WTC11 (cell line): ENCODE data around the gene SGIP1. TPM values are rescaled to one million over a fixed set of nuclear protein-coding genes. Genes with fewer than 3 reads are reported as not detected.

Source experiments
- ATAC-seq: fragments of 200-7000 bp; cut with Tn5 transposase; 2 replicates; pipeline ENCODE4 v1.10.0; 2021; ENCODE audit warnings: mild to moderate bottlenecking, moderate library complexity
- CTCF ChIA-PET: fragments of 300-600 bp; sonication (Branson Sonifier 250); formaldehyde crosslinking; loops from one replicate; lab custom pipeline; 2021; ENCODE audit warnings: antibody characterized with exemption; lab: Charles Lee
- POLR2A ChIA-PET: fragments of 350-600 bp; sonication (Branson Sonifier 250); formaldehyde crosslinking; loops from one replicate; lab custom pipeline; 2021; ENCODE audit warnings: antibody characterized with exemption; lab: Charles Lee
- DNase-seq: peaks from one replicate; pipeline ENCODE4 v3.0.0; 2021; ENCODE audit warnings: low spot score
- H3K27ac Mint-ChIP-seq: 2 replicates; pipeline ENCODE4 v1.8.0; 2021; ENCODE audit warnings: mixed read lengths
- H3K27me3 Mint-ChIP-seq: 2 replicates; pipeline ENCODE4 v1.8.0; 2021; ENCODE audit warnings: low read depth, mild to moderate bottlenecking, moderate library complexity, mixed read lengths
- H3K36me3 Mint-ChIP-seq: 2 replicates; pipeline ENCODE4 v1.8.0; 2021; ENCODE audit warnings: mixed read lengths
- H3K4me1 Mint-ChIP-seq: 2 replicates; pipeline ENCODE4 v1.8.0; 2022; ENCODE audit warnings: mixed read lengths
- H3K4me3 Mint-ChIP-seq: 2 replicates; pipeline ENCODE4 v1.8.0; 2021; ENCODE audit warnings: mild to moderate bottlenecking, moderate library complexity, mixed read lengths
- H3K9me3 Mint-ChIP-seq: 2 replicates; pipeline ENCODE4 v1.8.0; 2021; ENCODE audit warnings: mixed read lengths
- AR ChIP-seq: fragments of 250-450 bp; sonication (Bioruptor Pico); IDR thresholded peaks from 2 replicates; pipeline ENCODE4 v1.9.0; 2021; ENCODE audit warnings: mild to moderate bottlenecking
- ATF1 ChIP-seq: sonication (generic); formaldehyde crosslinking; IDR thresholded peaks from 2 replicates; pipeline ENCODE4 v1.8.1; 2023; ENCODE audit warnings: mild to moderate bottlenecking, moderate library complexity, missing genetic modification reagents
- FOXJ3 ChIP-seq: sonication (generic); formaldehyde crosslinking; IDR thresholded peaks from 2 replicates; pipeline ENCODE4 v1.9.0; 2021; ENCODE audit warnings: missing genetic modification reagents, mild to moderate bottlenecking, borderline replicate concordance
- FOXP1 ChIP-seq: sonication (generic); formaldehyde crosslinking; IDR thresholded peaks from 2 replicates; pipeline ENCODE4 v1.8.0; 2022; ENCODE audit warnings: missing genetic modification reagents, mild to moderate bottlenecking, moderate library complexity, borderline replicate concordance
- GRHL2 ChIP-seq: fragments of 250-450 bp; sonication (Bioruptor Pico); IDR thresholded peaks from 2 replicates; pipeline ENCODE4 v1.8.0; 2022; ENCODE audit warnings: mild to moderate bottlenecking, moderate library complexity; ENCODE audit not compliant: insufficient replicate concordance, severe bottlenecking
- GTF2I ChIP-seq: fragments of 250-450 bp; sonication (Bioruptor Pico); conservative IDR thresholded peaks from 2 replicates; pipeline ENCODE4 v1.4.0; 2021; ENCODE audit warnings: mild to moderate bottlenecking
- NFATC4 ChIP-seq: fragments of 250-450 bp; sonication (Bioruptor Pico); IDR thresholded peaks from 2 replicates; pipeline ENCODE4 v1.9.0; 2021; ENCODE audit warnings: mild to moderate bottlenecking
- SMAD4 ChIP-seq: sonication (generic); formaldehyde crosslinking; IDR thresholded peaks from 2 replicates; pipeline ENCODE4 v1.8.0; 2022; ENCODE audit warnings: mild to moderate bottlenecking, missing genetic modification reagents
- SP1 ChIP-seq: sonication (generic); formaldehyde crosslinking; conservative IDR thresholded peaks from 2 replicates; pipeline ENCODE4 v1.8.1; 2022; ENCODE audit warnings: missing genetic modification reagents
- TEAD1 ChIP-seq: sonication (generic); formaldehyde crosslinking; IDR thresholded peaks from 2 replicates; pipeline ENCODE4 v1.8.0; 2022; ENCODE audit warnings: mild to moderate bottlenecking, missing genetic modification reagents
- TP53 ChIP-seq: sonication (generic); formaldehyde crosslinking; IDR thresholded peaks from 2 replicates; pipeline ENCODE4 v1.8.1; 2023; ENCODE audit warnings: mild to moderate bottlenecking, missing genetic modification reagents
- ZBTB43 ChIP-seq: sonication (generic); formaldehyde crosslinking; IDR thresholded peaks from 2 replicates; pipeline ENCODE4 v1.8.1; 2023; ENCODE audit warnings: mild to moderate bottlenecking, missing genetic modification reagents
- ZNF138 ChIP-seq: sonication (generic); formaldehyde crosslinking; conservative IDR thresholded peaks from 2 replicates; pipeline ENCODE4 v1.8.1; 2022; ENCODE audit warnings: mild to moderate bottlenecking, moderate library complexity, missing genetic modification reagents
- ZNF232 ChIP-seq: sonication (generic); formaldehyde crosslinking; IDR thresholded peaks from 2 replicates; pipeline ENCODE4 v1.8.0; 2022; ENCODE audit warnings: mild to moderate bottlenecking, missing genetic modification reagents
- ZNF317 ChIP-seq: sonication (generic); formaldehyde crosslinking; IDR thresholded peaks from 2 replicates; pipeline ENCODE4 v1.8.1; 2023; ENCODE audit warnings: low read depth, mild to moderate bottlenecking, moderate library complexity, missing genetic modification reagents, borderline replicate concordance
- ZNF416 ChIP-seq: fragments of 250-450 bp; sonication (Bioruptor Pico); IDR thresholded peaks from 2 replicates; pipeline ENCODE4 v1.9.0; 2021; ENCODE audit warnings: mild to moderate bottlenecking, inconsistent platforms
- ZNF512 ChIP-seq: sonication (generic); formaldehyde crosslinking; IDR thresholded peaks from 2 replicates; pipeline ENCODE4 v1.8.1; 2022; ENCODE audit warnings: missing genetic modification reagents, borderline replicate concordance
- total RNA-seq: library from RNA; stranded (reverse); gene quantifications from 3 replicates; pipeline ENCODE4 v1.2.3, GENCODE V29; 2021
- TF ChIP-seq, protein P1 (sequence below): fragments of 200-600 bp; IDR thresholded peaks from 2 replicates; pipeline ENCODE4 v1.8.0; 2022; ENCODE audit warnings: antibody characterized with exemption
- TF ChIP-seq, protein P2 (sequence below): sonication (generic); formaldehyde crosslinking; IDR thresholded peaks from 2 replicates; pipeline ENCODE4 v1.8.1; 2022; ENCODE audit warnings: mild to moderate bottlenecking, missing genetic modification reagents, moderate library complexity, borderline replicate concordance
- TF ChIP-seq, protein P3 (sequence below): fragments of 250-450 bp; sonication (Bioruptor Pico); IDR thresholded peaks from 2 replicates; pipeline ENCODE4 v1.9.0; 2021; ENCODE audit warnings: mild to moderate bottlenecking

The SGIP1 gene
- total RNA-seq, 1 experiment from 2014 or later, result 3.9 TPM

DNA sequence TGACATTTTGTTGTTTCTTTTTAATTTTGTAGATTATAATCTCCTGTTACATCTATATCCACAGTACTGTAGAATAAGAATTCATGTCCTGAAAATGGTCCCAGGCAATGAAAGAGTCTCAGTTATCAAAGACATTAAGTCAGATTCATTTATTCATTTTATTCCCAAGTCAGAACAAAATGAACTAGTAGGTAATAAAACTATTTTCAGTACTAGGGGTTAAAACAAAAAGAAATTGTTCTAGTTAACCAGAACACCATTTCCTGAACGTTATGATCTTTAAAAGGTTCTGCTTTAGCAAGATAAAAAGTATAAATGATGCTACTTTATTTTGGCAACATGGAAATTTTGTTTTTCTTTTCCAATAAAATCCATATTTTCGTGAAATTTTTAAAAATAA lies 211.5 kb downstream of the SGIP1 start:
- H3K36me3 Mint-ChIP-seq, result no peaks in the 10 kb centered on the region
- peaks cover 3% of the 10 kb centered on the region; the same call in 1 of the 2 replicates for H3K27me3 Mint-ChIP-seq
- H3K4me3 Mint-ChIP-seq, result no peak overlapping the region
- CTCF ChIA-PET, result no interaction called here
- no peak for TF ChIP-seq AR (CRISPR knock-in tag)
- TF ChIP-seq, protein P1, sequence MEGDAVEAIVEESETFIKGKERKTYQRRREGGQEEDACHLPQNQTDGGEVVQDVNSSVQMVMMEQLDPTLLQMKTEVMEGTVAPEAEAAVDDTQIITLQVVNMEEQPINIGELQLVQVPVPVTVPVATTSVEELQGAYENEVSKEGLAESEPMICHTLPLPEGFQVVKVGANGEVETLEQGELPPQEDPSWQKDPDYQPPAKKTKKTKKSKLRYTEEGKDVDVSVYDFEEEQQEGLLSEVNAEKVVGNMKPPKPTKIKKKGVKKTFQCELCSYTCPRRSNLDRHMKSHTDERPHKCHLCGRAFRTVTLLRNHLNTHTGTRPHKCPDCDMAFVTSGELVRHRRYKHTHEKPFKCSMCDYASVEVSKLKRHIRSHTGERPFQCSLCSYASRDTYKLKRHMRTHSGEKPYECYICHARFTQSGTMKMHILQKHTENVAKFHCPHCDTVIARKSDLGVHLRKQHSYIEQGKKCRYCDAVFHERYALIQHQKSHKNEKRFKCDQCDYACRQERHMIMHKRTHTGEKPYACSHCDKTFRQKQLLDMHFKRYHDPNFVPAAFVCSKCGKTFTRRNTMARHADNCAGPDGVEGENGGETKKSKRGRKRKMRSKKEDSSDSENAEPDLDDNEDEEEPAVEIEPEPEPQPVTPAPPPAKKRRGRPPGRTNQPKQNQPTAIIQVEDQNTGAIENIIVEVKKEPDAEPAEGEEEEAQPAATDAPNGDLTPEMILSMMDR, result no peak
- no peak for TF ChIP-seq FOXP1
- TF ChIP-seq ZNF317 (CRISPR knock-in tag), result no peak
- TF ChIP-seq SMAD4 (CRISPR knock-in tag), result no peak
- TF ChIP-seq ZNF416 (CRISPR knock-in tag), result no peak
- TF ChIP-seq TP53, result no peak
- TF ChIP-seq, protein P2, sequence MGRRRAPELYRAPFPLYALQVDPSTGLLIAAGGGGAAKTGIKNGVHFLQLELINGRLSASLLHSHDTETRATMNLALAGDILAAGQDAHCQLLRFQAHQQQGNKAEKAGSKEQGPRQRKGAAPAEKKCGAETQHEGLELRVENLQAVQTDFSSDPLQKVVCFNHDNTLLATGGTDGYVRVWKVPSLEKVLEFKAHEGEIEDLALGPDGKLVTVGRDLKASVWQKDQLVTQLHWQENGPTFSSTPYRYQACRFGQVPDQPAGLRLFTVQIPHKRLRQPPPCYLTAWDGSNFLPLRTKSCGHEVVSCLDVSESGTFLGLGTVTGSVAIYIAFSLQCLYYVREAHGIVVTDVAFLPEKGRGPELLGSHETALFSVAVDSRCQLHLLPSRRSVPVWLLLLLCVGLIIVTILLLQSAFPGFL (CRISPR knock-in tag), result no peak
- TF ChIP-seq, protein P3, sequence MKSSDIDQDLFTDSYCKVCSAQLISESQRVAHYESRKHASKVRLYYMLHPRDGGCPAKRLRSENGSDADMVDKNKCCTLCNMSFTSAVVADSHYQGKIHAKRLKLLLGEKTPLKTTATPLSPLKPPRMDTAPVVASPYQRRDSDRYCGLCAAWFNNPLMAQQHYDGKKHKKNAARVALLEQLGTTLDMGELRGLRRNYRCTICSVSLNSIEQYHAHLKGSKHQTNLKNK, result no peak
- no peak for TF ChIP-seq GRHL2 (CRISPR knock-in tag)
- TF ChIP-seq NFATC4, result no peak
- no peak for TF ChIP-seq ZNF232 (CRISPR knock-in tag)
- TF ChIP-seq ZNF512 (CRISPR knock-in tag), result no peak
- TF ChIP-seq ZNF138 (CRISPR knock-in tag), result no peak
- no peak for TF ChIP-seq GTF2I (CRISPR knock-in tag)
- no peak for TF ChIP-seq ATF1 (CRISPR knock-in tag)
- no peak for TF ChIP-seq TEAD1
- TF ChIP-seq ZBTB43, result no peak
- TF ChIP-seq FOXJ3, result no peak
- no peak for TF ChIP-seq SP1 (CRISPR knock-in tag)
- TF ChIP-seq, all 79 proteins: peak for 0
- POLR2A ChIA-PET, result no interaction called here
- H3K27ac Mint-ChIP-seq, result no peak overlapping the region
- no peaks in the 10 kb centered on the region; the same call in 1 of the 2 replicates for H3K9me3 Mint-ChIP-seq
- DNase-seq (no peak), ATAC-seq (no peak)
- no peaks in the 10 kb centered on the region for H3K4me1 Mint-ChIP-seq
